Pancreas (tissue), 10 donors: ENCODE data around the gene SLC8A2. TPM values are rescaled to one million over a fixed set of nuclear protein-coding genes. Genes with fewer than 3 reads are reported as not detected.

Experiments used
- ATAC-seq, 4 donors: fragments of 200-7000 bp; cut with Tn5 transposase; one replicate each; pipeline versions ENCODE4 v1.8.0 to v1.9.1; 2020; ENCODE audit warnings: mild to moderate bottlenecking in 4 of 4, moderate library complexity in 4 of 4
- DNase-seq, 6 donors: peaks; one replicate each; pipeline ENCODE4 v3.0.0-alpha.2; 2020
- FAIRE-seq: peaks from 2 replicates; lab custom pipeline; 2012; peaks lifted over from hg19 to GRCh38; lab: Jason Lieb, UNC
- H3K27ac ChIP-seq, 4 donors: fragments of 200-600 bp; sonication (generic); 1 replicate in 3 of 4; 2 replicates in 1 of 4; pipeline versions ENCODE4 v1.5.0 to v1.8.0; 2020
- H3K27me3 ChIP-seq, 4 donors: fragments of 200-600 bp; one replicate each; pipeline ENCODE4 v1.8.0; 2021
- H3K36me3 ChIP-seq, 3 donors: fragments of 200-600 bp; sonication (generic) in 1 of 3; one replicate each; pipeline versions ENCODE4 v1.5.0 to v1.8.0; 2020 to 2021
- H3K4me1 ChIP-seq, 3 donors: fragments of 200-600 bp; one replicate each; pipeline ENCODE4 v1.8.0; 2021
- H3K4me3 ChIP-seq, 4 donors: fragments of 200-600 bp; sonication (generic) in 2 of 4; one replicate each; pipeline versions ENCODE4 v1.5.0 to v1.8.0; 2020 to 2021
- H3K9me3 ChIP-seq, 4 donors: fragments of 200-600 bp; one replicate each; pipeline ENCODE4 v1.8.0; 2021
- WGBS, 2 donors: extraction: QIAGEN DNeasy Blood & Tissue Kit; methylation state at CpG; one replicate each; pipeline ENCODE4 v1.1.7; 2013; 5-methylcytosine and 5-hydroxymethylcytosine counted together
- intact Hi-C, 3 donors: fragments of 100-400 bp; cut with DNase I; formaldehyde crosslinking; loops; one replicate each; pipeline versions ENCODE4 v1.11.1 to v1.14.2; 2022
- polyA plus RNA-seq, 2 donors: library from polyadenylated mRNA; stranded (reverse); fragments of 200-250 nt; gene quantifications; one replicate each; pipeline ENCODE4 v1.2.3, GENCODE V29; 2013
- total RNA-seq, 6 donors: library from RNA; stranded (reverse); fragmentation: NEBNext Ultra II Directional in 4 of 6; extraction: Animal tissue kit (Norgen Biotek cat#: 25700) in 4 of 6; gene quantifications; one replicate each; pipeline versions ENCODE4 v1.2.1 to v1.2.4, GENCODE V29; 2021 to 2023
- TF ChIP-seq, protein P1 (sequence below), 4 donors: fragments of 200-600 bp; sonication (generic) in 3 of 4; IDR thresholded peaks; one replicate each; pipeline versions ENCODE4 v1.5.0 to v1.8.0; 2021; ENCODE audit warnings: antibody characterized with exemption in 4 of 4
- donor health status: healthy with polysubstance abuse.
- donor health status: DM: no; HTN: no; CAD: no; lungs with moderate emphysema.
- donor health status: DM: no; HTN: no; CAD: no.
- donor health status: control.
- donor health status: control.
- donor health status: Bipolar disorder and iron deficiency.
- donor health status: DM: yes; HTN: yes; CAD: no.
- donor health status: DM: no; HTN: no; CAD: no.
- donor health status: DM: no; HTN: no; CAD: no.
- donor health status: DM: yes; HTN: yes; CAD: no.

SLC8A2 gene
- total and polyA plus RNA-seq, 8 donors: 2.6 to 8.3 (median 6.3) TPM

GRCh38 chr19:47499863-47500830, 28.5 kb upstream of the SLC8A2 start:
- no peaks in the 10 kb centered on the region for H3K9me3 ChIP-seq
- no peak overlapping the region for H3K27ac ChIP-seq
- H3K4me1 ChIP-seq: peaks cover 0 to 1% (median 0%) of the 10 kb centered on the region in 3 donors
- no peak for FAIRE-seq
- DNase-seq: peak in 1 of 6 donors; percentile 68
- no peak for ATAC-seq
- intact Hi-C loops: no loop called here
- WGBS, 2 donors: 87 to 88% methylated on average over 32 of the region's 32 CpGs
- TF ChIP-seq, protein P1, sequence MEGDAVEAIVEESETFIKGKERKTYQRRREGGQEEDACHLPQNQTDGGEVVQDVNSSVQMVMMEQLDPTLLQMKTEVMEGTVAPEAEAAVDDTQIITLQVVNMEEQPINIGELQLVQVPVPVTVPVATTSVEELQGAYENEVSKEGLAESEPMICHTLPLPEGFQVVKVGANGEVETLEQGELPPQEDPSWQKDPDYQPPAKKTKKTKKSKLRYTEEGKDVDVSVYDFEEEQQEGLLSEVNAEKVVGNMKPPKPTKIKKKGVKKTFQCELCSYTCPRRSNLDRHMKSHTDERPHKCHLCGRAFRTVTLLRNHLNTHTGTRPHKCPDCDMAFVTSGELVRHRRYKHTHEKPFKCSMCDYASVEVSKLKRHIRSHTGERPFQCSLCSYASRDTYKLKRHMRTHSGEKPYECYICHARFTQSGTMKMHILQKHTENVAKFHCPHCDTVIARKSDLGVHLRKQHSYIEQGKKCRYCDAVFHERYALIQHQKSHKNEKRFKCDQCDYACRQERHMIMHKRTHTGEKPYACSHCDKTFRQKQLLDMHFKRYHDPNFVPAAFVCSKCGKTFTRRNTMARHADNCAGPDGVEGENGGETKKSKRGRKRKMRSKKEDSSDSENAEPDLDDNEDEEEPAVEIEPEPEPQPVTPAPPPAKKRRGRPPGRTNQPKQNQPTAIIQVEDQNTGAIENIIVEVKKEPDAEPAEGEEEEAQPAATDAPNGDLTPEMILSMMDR (IDR thresholded peaks at IDR 0.05): no peak
- peaks cover 4 to 43% (median 13%) of the 10 kb centered on the region in 3 donors for H3K36me3 ChIP-seq
- no peak overlapping the region for H3K4me3 ChIP-seq
- H3K27me3 ChIP-seq: no peaks in the 10 kb centered on the region

DNA sequence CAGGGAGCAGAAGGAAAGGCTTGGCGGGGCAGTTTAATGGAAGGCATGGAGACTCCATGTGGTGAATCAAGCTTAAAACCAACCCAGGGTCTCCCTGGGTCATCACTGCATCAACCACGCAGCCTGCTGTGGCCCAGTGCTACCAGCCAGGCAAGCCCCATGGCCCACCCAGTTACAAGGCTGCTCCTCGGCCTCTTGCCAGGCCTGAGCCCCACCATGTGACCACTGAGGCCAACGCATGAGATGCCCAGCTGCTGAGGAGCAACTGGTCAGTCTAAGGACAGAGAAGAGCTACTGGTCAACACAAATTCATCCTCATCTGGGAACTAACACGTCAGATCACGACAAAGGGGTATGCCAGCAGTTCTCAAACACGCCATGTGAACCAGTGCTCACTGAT, 27.7 kb upstream of the SLC8A2 start:
- FAIRE-seq: no peak

DNA sequence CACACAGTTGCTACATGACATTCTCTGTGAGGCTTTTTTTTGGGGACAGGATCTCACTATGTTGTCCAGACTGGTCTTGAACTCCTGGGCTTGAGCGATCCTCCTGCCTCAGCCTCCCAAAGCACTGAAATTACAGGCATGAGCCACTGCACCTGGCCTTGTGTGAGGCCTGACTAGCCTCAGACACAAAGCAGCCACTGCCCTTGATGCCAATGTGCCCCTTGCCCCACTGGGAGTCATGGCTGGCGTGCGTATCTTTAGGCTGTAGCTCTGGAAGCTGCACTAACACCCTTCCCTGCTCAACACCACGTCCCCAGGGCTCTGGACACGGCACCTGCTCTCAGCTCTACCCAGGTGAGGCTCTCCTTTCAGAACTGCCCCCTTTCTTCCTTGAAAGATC, 26.9 kb upstream of the SLC8A2 start:
- ATAC-seq: no peak
- no peak for FAIRE-seq
- Histone ChIP-seq H3K27me3 (no peaks in the 10 kb centered on the region), H3K4me1 (no peaks in the 10 kb centered on the region), H3K4me3 (no peak overlapping the region), H3K36me3 (peaks cover 4 to 40% (median 13%) of the 10 kb centered on the region in 3 donors), H3K27ac (no peak overlapping the region), H3K9me3 (no peaks in the 10 kb centered on the region)
- DNase-seq: peak in 1 of 6 donors; percentile 36
- WGBS, 2 donors: 92 to 95% methylated on average over 5 of the region's 5 CpGs
- intact Hi-C loops: no loop called here
- TF ChIP-seq, protein P1 (IDR thresholded peaks at IDR 0.05): no peak

More for the DNA sequence above, 27.7 kb upstream of the SLC8A2 start:
- peaks cover 4 to 43% (median 13%) of the 10 kb centered on the region in 3 donors for H3K36me3 ChIP-seq
- DNase-seq: no peak
- H3K4me3 ChIP-seq: no peak overlapping the region
- intact Hi-C loops: no loop called here
- no peak for ATAC-seq
- no peaks in the 10 kb centered on the region for H3K9me3 ChIP-seq
- no peaks in the 10 kb centered on the region for H3K27me3 ChIP-seq
- TF ChIP-seq, protein P1 (IDR thresholded peaks at IDR 0.05): no peak
- H3K27ac ChIP-seq: no peak overlapping the region
- WGBS, 2 donors: 89% methylated on average over 7 of the region's 7 CpGs
- no peaks in the 10 kb centered on the region for H3K4me1 ChIP-seq

DNA sequence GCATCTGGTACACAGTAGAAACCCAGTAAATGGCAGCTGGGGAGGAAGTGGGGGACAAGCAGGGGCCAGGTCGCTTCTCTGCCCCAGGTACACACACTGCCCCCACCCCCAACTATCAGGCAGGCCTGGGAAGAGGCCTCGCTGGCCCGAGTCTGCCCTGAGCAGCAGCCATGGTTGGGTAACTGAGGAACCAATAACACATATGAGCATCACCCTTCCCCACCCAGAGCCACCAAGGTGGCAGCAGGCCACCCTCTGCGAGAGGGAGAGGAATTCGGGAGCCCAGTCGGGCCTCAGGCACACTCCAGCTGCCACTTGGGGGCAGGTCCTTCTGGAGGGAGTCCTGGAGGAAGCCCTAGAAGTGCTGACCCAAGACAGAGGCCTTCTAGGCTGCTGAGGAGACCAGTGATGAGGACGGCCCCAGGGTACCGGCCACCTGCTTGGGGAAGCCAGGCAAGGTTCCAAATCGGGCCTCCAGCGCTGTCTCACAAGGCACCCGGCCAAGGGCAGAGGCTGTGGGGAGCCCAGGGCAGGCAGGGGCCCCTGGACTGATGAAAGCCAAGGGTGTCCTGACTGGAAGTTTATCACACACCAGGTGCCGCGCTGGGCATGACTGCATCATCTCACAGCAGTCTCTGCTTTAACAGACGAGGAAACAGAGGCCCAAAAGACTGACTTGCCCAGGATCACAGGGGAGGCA, 26.3 kb upstream of the SLC8A2 start:
- ATAC-seq (peak in 3 of 4 donors; percentile 8 to 14 (median 9)), DNase-seq (peak in 1 of 6 donors; percentile 55), FAIRE-seq (no peak)
- Histone ChIP-seq H3K4me1 (no peaks in the 10 kb centered on the region), H3K27me3 (no peaks in the 10 kb centered on the region), H3K9me3 (no peaks in the 10 kb centered on the region), H3K36me3 (peaks cover 0 to 40% (median 13%) of the 10 kb centered on the region in 3 donors), H3K4me3 (no peak overlapping the region), H3K27ac (no peak overlapping the region)
- TF ChIP-seq, protein P1 (IDR thresholded peaks at IDR 0.05): no peak
- intact Hi-C loops: no loop called here
- 66% methylated on average over 14 of the region's 14 CpGs for WGBS, 2 donors
